D721Med (cell line): Measurements from ENCODE around the gene VEZT.
"Not testable (repeated sequence)": the region's sequence is repeated elsewhere in the genome, so short reads cannot be mapped to it uniquely, and the experiment has no call there.

Source experiments
- DNase-seq: peaks from one replicate; pipeline ENCODE4 v3.0.0; 2011; ENCODE audit warnings: low spot score; ENCODE audit not compliant: insufficient read length
- FAIRE-seq: peaks from 2 replicates; lab custom pipeline; 2011; peaks lifted over from hg19 to GRCh38; lab: Jason Lieb, UNC
- TF ChIP-seq, protein P1 (sequence below): IDR thresholded peaks from 2 replicates; pipeline ENCODE4 v1.5.1; 2012; ENCODE audit warnings: mild to moderate bottlenecking, control low read depth; ENCODE audit not compliant: insufficient read depth; ENCODE audit errors: missing control alignments

Gene VEZT

DNA sequence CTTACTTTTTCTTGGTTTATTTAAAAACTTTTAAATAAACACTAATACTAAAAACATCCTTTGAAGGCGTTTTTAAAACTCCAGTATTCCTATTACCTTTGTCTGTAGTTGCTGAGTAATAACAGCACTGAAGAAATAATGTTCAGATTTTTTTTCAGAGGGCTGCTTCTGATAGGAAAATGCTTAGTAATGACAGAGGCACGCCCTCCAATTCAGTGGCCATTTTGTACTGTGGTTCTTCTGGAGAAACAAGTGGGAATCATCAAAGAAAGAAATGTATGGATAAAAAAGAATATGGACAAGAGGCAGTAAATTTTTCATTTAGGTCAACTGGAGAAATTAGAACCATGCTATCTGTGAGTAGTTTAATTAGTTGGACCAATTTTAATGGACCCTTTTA lies 13.6 kb downstream of the VEZT start:
- FAIRE-seq (no peak), DNase-seq (no peak)
- TF ChIP-seq, protein P1, sequence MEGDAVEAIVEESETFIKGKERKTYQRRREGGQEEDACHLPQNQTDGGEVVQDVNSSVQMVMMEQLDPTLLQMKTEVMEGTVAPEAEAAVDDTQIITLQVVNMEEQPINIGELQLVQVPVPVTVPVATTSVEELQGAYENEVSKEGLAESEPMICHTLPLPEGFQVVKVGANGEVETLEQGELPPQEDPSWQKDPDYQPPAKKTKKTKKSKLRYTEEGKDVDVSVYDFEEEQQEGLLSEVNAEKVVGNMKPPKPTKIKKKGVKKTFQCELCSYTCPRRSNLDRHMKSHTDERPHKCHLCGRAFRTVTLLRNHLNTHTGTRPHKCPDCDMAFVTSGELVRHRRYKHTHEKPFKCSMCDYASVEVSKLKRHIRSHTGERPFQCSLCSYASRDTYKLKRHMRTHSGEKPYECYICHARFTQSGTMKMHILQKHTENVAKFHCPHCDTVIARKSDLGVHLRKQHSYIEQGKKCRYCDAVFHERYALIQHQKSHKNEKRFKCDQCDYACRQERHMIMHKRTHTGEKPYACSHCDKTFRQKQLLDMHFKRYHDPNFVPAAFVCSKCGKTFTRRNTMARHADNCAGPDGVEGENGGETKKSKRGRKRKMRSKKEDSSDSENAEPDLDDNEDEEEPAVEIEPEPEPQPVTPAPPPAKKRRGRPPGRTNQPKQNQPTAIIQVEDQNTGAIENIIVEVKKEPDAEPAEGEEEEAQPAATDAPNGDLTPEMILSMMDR: no peak

DNA sequence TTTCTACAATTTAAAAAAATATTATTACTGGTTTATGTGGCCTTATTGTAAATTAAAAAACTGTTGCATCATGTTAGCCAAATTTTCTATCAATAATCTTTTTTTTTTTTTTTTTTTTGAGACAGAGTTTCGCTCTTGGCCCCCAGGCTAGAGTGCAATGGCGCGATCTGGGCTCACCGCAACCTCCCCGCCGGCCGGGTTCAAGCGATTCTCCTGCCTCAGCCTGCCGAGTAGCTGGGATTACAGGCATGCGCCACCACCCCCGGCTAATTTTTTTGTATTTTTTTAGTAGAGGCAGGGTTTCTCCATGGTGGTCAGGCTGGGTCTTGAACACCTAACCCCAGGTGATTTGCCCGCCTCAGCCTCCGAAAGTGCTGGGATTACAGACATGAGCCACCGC lies 16.6 kb downstream of the VEZT start:
- FAIRE-seq: not testable (repeated sequence)

DNA sequence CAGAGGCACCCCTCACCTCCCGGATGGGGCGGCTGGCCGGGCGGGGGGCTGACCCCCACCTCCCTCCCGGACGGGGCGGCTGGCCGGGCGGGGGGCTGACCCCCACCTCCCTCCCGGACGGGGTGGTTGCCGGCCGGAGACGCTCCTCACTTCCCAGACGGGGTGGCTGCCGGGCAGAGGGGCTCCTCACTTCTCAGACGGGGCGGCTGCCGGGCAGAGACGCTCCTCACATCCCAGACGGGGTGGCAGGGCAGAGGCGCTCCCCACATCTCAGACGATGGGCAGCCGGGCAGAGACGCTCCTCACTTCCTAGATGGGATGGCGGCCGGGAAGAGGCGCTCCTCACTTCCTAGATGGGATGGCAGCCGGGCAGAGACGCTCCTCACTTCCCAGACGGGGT lies 18.0 kb downstream of the VEZT start:
- DNase-seq, FAIRE-seq: not testable (repeated sequence)

More for the DNA sequence above, 16.6 kb downstream of the VEZT start:
- not testable (repeated sequence) for DNase-seq

DNA sequence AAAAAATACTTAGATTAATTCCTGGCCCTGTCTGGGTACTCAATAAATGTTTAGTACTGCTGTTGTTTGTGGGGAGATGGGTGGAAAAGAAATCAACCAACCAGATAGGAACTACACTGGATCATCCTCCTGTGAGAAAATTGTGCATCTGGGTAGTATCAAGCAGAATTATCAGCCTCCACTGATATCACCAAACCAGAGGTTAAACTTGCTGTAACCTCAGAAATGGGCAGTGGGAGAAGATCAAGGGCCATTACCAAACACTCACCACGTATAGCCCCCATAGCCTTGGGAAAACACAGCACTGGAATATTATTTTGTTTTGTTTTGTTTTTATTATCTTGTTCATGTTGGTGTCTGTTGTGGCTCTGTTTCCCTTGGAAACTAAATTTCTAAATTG lies 19.7 kb downstream of the VEZT start:
- DNase-seq (no peak), FAIRE-seq (no peak)
- TF ChIP-seq, protein P1: no peak

DNA sequence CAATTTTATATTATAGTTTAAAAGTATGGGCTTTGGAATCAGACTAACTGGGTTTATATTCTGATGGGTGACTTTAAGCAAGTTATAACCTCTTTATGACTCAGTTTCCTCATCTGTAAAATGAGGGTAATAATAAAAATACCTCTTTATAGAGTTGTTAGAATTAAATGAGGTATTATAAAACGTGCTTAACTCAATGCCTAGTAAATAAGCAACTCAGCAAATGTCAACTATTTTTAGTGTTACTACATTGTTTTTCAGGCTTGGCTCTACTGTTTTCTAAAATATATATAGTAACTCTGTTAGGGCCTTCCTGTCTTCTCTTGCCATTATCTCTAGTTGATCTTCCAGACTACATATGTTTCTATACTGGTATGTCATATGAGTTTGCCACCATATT lies 20.5 kb downstream of the VEZT start:
- TF ChIP-seq, protein P1: no peak
- no peak for FAIRE-seq
- no peak for DNase-seq

DNA sequence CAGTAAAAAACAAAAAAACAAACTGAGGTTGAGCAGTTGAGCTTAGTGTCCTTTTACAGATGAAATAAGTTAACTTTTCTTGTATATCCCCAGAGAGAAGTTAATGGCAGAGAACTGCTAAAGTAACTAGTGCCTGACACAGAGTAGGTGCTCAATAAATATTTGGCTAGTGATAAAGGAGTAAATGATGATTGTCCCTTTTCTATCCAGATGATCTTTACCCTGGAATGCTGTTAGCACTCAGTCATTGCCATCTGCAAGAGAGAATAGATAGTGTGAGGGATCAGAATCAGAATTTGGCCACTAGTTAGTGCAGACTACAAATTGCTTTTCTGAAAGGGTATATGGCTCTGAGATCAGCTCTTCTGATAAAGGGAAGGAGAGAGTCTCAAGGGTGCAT lies 21.6 kb downstream of the VEZT start:
- no peak for FAIRE-seq
- no peak for DNase-seq
- TF ChIP-seq, protein P1: no peak

DNA sequence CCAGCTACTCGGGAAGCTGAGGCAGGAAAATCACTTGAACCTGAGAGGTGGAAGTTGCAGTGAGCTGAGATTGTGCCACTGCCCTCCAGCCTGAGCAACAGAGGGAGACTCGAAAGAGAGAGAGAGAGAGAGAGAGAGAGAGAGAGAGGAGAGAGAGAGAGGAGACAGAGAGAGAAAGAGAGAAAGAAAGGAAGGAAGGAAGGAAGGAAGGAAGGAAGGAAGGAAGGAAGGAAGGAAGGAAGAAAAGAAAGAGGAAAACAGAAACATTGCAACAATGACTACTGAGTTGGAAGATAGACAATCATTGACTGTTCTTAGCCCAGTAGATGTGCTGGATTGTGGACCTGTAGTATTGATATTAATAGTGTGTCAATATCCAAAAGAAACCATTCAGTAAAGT lies 22.2 kb downstream of the VEZT start:
- DNase-seq, FAIRE-seq: not testable (repeated sequence)

DNA sequence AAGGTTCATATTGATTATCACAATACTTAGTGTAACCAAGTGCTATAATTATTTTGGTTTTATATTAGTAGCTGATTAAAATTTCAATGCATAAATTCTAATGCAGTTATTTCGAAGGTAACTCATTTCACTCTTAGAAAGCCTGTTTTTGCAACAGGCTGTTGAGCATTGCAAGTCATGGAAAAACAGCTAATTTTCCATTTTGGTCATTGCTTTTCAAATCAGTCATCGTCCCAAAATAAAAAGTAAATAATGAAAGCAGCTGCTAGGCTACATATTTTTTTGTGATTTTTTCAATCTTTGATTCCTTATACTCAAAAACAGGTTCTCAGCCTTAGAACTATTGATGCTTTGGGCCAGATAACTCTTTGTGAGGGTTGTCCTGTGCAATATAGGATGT lies 22.9 kb downstream of the VEZT start:
- DNase-seq: no peak
- TF ChIP-seq, protein P1: no peak
- no peak for FAIRE-seq

DNA sequence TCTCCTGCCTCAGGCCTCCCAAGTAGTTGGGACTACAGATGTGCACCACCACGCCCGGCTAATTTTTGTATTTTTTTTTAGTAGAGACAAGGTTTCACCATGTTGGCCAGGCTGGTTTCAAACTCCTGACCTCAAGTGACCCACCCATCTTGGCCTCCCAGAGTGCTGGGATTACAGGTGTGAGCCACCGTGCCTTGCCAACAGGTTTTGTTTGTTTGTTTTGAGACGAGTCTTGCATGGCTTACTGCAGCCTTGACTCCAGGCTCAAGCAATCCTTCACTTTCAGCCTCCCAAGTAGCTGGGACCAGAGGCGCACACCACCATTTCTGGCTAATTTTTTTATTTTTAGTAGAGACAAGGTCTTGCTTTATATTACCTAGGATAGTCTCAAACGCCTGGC lies 23.5 kb downstream of the VEZT start:
- not testable (repeated sequence) for DNase-seq, FAIRE-seq
